Measurements from ENCODE around the gene BCL2A1. TPM values are rescaled to one million over a fixed set of nuclear protein-coding genes. Genes with fewer than 3 reads are reported as not detected.
"Not testable (repeated sequence)": the region's sequence is repeated elsewhere in the genome, so short reads cannot be mapped to it uniquely, and the experiment has no call there.

BCL2A1 gene
- total and polyA plus RNA-seq, 2 experiments from 2014 or later: 0.18 TPM; not detected in 1

DNA sequence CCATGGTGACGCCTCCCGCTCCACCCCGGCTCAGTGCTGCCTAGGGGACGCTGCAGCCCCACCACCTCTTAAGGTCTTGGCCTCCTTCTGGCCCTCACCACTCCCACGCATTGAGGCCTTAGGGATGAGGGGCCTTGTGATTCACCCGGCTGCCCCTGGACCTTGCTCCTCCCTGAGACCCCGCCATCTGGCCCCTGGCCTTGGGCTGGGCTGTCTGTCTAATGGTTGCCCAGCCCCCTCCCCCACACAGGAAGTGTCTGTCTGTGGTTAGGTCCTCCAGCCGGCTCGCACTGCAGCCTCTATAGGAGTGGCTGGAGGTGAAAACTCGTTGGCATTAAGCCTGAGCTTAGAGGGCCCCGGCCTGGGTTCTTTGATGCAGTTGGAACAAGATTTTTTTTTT lies 52.7 kb downstream of the BCL2A1 start:
- DNase-seq (ENCODE audit: low read depth in 1 of 2, low spot score in 1 of 2): no peak
- H3K4me3 ChIP-seq: no peak overlapping the region
- H3K36me3 ChIP-seq: no peaks in the 10 kb centered on the region
- no peaks in the 10 kb centered on the region for H3K9me3 ChIP-seq (ENCODE audit: low read depth)
- peaks cover 4% of the 10 kb centered on the region for H3K4me1 ChIP-seq (ENCODE audit: low read depth)
- TF ChIP-seq, protein P1, sequence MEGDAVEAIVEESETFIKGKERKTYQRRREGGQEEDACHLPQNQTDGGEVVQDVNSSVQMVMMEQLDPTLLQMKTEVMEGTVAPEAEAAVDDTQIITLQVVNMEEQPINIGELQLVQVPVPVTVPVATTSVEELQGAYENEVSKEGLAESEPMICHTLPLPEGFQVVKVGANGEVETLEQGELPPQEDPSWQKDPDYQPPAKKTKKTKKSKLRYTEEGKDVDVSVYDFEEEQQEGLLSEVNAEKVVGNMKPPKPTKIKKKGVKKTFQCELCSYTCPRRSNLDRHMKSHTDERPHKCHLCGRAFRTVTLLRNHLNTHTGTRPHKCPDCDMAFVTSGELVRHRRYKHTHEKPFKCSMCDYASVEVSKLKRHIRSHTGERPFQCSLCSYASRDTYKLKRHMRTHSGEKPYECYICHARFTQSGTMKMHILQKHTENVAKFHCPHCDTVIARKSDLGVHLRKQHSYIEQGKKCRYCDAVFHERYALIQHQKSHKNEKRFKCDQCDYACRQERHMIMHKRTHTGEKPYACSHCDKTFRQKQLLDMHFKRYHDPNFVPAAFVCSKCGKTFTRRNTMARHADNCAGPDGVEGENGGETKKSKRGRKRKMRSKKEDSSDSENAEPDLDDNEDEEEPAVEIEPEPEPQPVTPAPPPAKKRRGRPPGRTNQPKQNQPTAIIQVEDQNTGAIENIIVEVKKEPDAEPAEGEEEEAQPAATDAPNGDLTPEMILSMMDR (IDR thresholded peaks at IDR 0.05; ENCODE audit: low read depth, low read length): no peak
- no peak overlapping the region for H3K27ac ChIP-seq
- no peaks in the 10 kb centered on the region for H3K27me3 ChIP-seq

DNA sequence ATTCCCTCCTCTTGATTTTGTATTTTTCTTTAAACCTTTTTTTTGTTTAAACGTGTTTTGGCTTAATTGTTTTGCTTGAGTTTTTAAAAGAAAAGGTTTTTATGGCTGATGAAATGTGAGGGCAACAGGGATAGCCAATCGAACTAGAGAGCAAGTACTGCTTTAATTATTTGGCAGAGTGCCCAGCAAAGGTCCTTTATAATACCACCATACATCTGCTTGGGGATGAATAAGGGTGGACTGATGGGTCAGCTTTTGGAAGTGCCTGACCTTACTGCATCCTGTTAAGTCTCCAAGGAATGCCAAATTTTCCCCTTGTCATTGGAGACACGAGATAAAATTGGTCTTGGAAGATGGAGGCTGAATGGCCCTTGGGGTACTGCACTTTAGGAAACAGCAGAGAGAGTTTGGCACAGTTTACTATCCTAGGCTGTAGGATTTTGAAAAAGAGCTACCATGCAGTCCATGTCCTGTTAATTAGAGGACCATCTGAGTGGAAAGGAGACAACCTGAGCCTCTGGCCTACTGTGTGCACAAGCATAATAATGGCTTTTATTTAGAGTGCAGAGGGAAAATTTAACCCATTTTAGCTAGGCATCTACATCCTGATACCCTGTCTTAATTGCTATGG lies 54.4 kb downstream of the BCL2A1 start:
- H3K4me3 ChIP-seq: no peak overlapping the region
- no peaks in the 10 kb centered on the region for H3K36me3 ChIP-seq

DNA sequence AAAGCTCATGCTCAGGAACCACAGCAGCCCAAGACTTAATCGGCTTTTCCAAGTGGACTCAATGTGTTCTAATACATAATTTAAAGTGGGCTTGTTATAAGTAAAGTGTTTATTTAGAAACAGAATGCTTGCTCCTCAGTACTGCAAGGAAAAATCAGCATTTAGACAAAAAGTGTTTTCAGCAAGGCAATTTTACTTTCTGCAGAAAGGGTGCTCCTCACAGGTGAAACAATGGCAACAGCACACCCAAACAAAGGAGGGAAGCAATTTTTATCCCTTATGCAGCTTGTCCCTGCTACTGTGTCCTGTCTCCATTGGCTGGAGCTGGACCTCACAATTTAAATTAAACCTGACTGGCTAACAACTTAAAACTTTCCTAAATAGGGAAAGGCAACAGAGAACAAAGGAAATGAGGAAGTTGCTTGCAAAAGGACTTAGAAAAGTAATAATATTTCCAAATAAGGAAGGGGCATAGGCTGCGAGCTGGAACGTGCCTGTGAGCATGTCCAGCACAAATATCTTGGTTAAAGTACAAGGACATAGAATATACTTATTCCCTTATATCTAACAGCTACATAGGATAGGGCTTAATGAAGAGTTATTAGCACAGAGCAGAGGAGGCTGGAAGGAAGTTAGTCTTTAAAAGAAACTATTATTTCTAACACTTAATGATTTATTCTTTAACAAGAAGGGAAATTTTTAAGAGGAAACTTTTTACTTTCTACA lies 55.1 kb downstream of the BCL2A1 start:
- H3K9me3 ChIP-seq (ENCODE audit: low read depth); H3K27me3 ChIP-seq; DNase-seq (ENCODE audit: low read depth in 1 of 2, low spot score in 1 of 2); H3K27ac ChIP-seq; H3K4me1 ChIP-seq (ENCODE audit: low read depth); H3K36me3 ChIP-seq; H3K4me3 ChIP-seq: not testable (repeated sequence)

More for the DNA sequence above, 54.4 kb downstream of the BCL2A1 start:
- H3K4me1 ChIP-seq (ENCODE audit: low read depth): no peaks in the 10 kb centered on the region
- H3K27me3 ChIP-seq: no peaks in the 10 kb centered on the region
- no peaks in the 10 kb centered on the region for H3K9me3 ChIP-seq (ENCODE audit: low read depth)
- H3K27ac ChIP-seq: no peak overlapping the region
- DNase-seq (ENCODE audit: low read depth in 1 of 2, low spot score in 1 of 2): no peak
- TF ChIP-seq, protein P1 (IDR thresholded peaks at IDR 0.05; ENCODE audit: low read depth, low read length): no peak

DNA sequence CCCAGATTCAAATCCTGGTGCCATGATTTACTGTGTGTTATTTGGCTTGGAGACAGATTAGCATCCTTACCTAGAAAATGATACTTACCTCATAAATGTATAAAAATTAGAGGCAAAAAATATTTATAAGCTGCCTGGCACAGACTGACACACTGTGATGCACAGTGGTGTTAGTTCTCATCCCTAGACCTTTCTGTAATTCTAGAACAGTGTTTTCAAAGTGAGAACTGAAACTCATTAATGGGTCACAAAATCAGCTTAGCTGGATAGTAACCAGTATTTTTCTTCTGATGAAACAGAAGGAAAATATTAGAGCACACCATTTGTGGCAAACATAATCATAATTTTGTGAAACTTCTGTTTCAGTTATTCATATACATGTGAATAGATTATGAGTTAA lies 56.3 kb downstream of the BCL2A1 start:
- H3K9me3 ChIP-seq (ENCODE audit: low read depth): no peaks in the 10 kb centered on the region
- TF ChIP-seq, protein P1 (IDR thresholded peaks at IDR 0.05; ENCODE audit: low read depth, low read length): no peak
- H3K27ac ChIP-seq: no peak overlapping the region
- no peaks in the 10 kb centered on the region for H3K27me3 ChIP-seq
- no peaks in the 10 kb centered on the region for H3K4me1 ChIP-seq (ENCODE audit: low read depth)
- no peaks in the 10 kb centered on the region for H3K36me3 ChIP-seq
- no peak for DNase-seq (ENCODE audit: low read depth in 1 of 2, low spot score in 1 of 2)
- no peak overlapping the region for H3K4me3 ChIP-seq

Other genes with a start within 250 kb of the BCL2A1 start
- gene MTHFS, start 74.2 kb downstream of the BCL2A1 start, total RNA-seq: 37.8 and 44.2 TPM in 2 replicates
- 38.3 and 48.6 TPM in 2 replicates for gene MTHFS, start 74.2 kb downstream of the BCL2A1 start, polyA plus RNA-seq
- 192 and 195 TPM in 2 replicates for gene ZFAND6, start 88.5 kb upstream of the BCL2A1 start, total RNA-seq
- gene ZFAND6, start 88.5 kb upstream of the BCL2A1 start, polyA plus RNA-seq: 215 and 253 TPM in 2 replicates
- gene FAH, start 181.8 kb upstream of the BCL2A1 start, total RNA-seq: 18.2 and 25.5 TPM in 2 replicates
- gene FAH, start 181.8 kb upstream of the BCL2A1 start, polyA plus RNA-seq: 26.1 and 46.4 TPM in 2 replicates

Data from cardiac muscle cell (in vitro differentiated cells and primary cell).